Calu3 (cell line): ENCODE measurements around the gene SRL. TPM values are rescaled to one million over a fixed set of nuclear protein-coding genes. Genes with fewer than 3 reads are reported as not detected.
"Not testable (repeated sequence)": the region's sequence is repeated elsewhere in the genome, so short reads cannot be mapped to it uniquely, and the experiment has no call there.

ENCODE experiments used
- BruUV-seq: library from RNA; stranded (reverse); fragments of 400-500 nt; replicated peaks from 2 replicates; lab custom pipeline; 2021; lab: Mats Ljungman, UMichigan
- CTCF ChIA-PET: fragments of 300-600 bp; sonication (Branson Sonifier 250); formaldehyde crosslinking; loops from one replicate; lab custom pipeline; 2022; ENCODE audit warnings: antibody characterized with exemption; lab: Charles Lee
- DNase-seq: peaks from one replicate; pipeline ENCODE4 v3.0.0; 2022
- H3K27ac Mint-ChIP-seq: one replicate; pipeline ENCODE4 v1.8.0; 2022; ENCODE audit warnings: mixed read lengths; ENCODE audit not compliant: unreplicated experiment
- H3K27me3 Mint-ChIP-seq: one replicate; pipeline ENCODE4 v1.8.0; 2022; ENCODE audit warnings: mixed read lengths; ENCODE audit not compliant: unreplicated experiment
- H3K36me3 Mint-ChIP-seq: one replicate; pipeline ENCODE4 v1.8.0; 2022; ENCODE audit warnings: mild to moderate bottlenecking, moderate library complexity, mixed read lengths; ENCODE audit not compliant: insufficient read depth, unreplicated experiment
- H3K4me1 Mint-ChIP-seq: one replicate; pipeline ENCODE4 v1.8.0; 2022; ENCODE audit warnings: mild to moderate bottlenecking, low read depth, mixed read lengths; ENCODE audit not compliant: unreplicated experiment
- H3K4me3 Mint-ChIP-seq: one replicate; pipeline ENCODE4 v1.8.0; 2022; ENCODE audit warnings: mild to moderate bottlenecking, low read depth, moderate library complexity, mixed read lengths; ENCODE audit not compliant: unreplicated experiment
- H3K9me3 Mint-ChIP-seq: one replicate; pipeline ENCODE4 v1.8.0; 2022; ENCODE audit warnings: low read depth, mixed read lengths; ENCODE audit not compliant: unreplicated experiment
- CTCF ChIP-seq: fragments of 200-600 bp; IDR thresholded peaks from one replicate; pipeline ENCODE4 v1.8.0; 2022; ENCODE audit warnings: antibody characterized with exemption; ENCODE audit not compliant: unreplicated experiment
- intact Hi-C: fragments of 100-400 bp; cut with micrococcal nuclease; formaldehyde crosslinking; loops from one replicate; pipeline ENCODE4 v1.10.0; 2022; ENCODE audit not compliant: unreplicated experiment
- total RNA-seq: library from RNA; stranded (reverse); gene quantifications from 2 replicates; pipeline ENCODE4 v1.2.3, GENCODE V29; 2022

SRL gene
- total RNA-seq, 1 experiment from 2014 or later, result not detected

- no peak for DNase-seq
- intact Hi-C loops, result no loop called here
- CTCF ChIA-PET, result interaction anchor here (0.5 to 1.5 kb wide), 2 partner anchors 54 to 1887 kb away, joined by 3 read pairs; no protein-coding TSS in a partner anchor
- H3K9me3 Mint-ChIP-seq, result no peaks in the 10 kb centered on the region
- peaks cover 30% of the 10 kb centered on the region for H3K27me3 Mint-ChIP-seq
- BruUV-seq, result no TSS peak
- H3K4me1 Mint-ChIP-seq, result no peaks in the 10 kb centered on the region
- no peak overlapping the region for H3K4me3 Mint-ChIP-seq
- TF ChIP-seq CTCF, result no peak
- H3K27ac Mint-ChIP-seq, result no peak overlapping the region
- no peaks in the 10 kb centered on the region for H3K36me3 Mint-ChIP-seq
Measured at GRCh38 chr16:4159726-4160125, 82.2 kb downstream of the SRL start.

- no peak overlapping the region for H3K4me3 Mint-ChIP-seq
- no peak for TF ChIP-seq CTCF
- H3K27me3 Mint-ChIP-seq, result peaks cover 30% of the 10 kb centered on the region
- CTCF ChIA-PET, result interaction anchor here (0.6 to 1.2 kb wide), 2 partner anchors 10 to 31 kb away, joined by 3 read pairs; no protein-coding TSS in a partner anchor
- H3K36me3 Mint-ChIP-seq, result no peaks in the 10 kb centered on the region
- BruUV-seq, result no TSS peak
- no peak for DNase-seq
- no peaks in the 10 kb centered on the region for H3K4me1 Mint-ChIP-seq
- intact Hi-C loops, result no loop called here
- H3K9me3 Mint-ChIP-seq, result no peaks in the 10 kb centered on the region
- no peak overlapping the region for H3K27ac Mint-ChIP-seq
Measured at GRCh38 chr16:4158143-4159093, 83.5 kb downstream of the SRL start.

- no peak for TF ChIP-seq CTCF
- H3K27me3 Mint-ChIP-seq, result peaks cover 30% of the 10 kb centered on the region
Measured at GRCh38 chr16:4157376-4157825, 84.5 kb downstream of the SRL start.

GRCh38 chr16:4156503-4156902, 85.4 kb downstream of the SRL start:
- H3K27me3 Mint-ChIP-seq, result peaks cover 30% of the 10 kb centered on the region
- BruUV-seq, H3K36me3 Mint-ChIP-seq, H3K27ac Mint-ChIP-seq, H3K4me1 Mint-ChIP-seq, H3K9me3 Mint-ChIP-seq, CTCF ChIA-PET, intact Hi-C loops, H3K4me3 Mint-ChIP-seq, DNase-seq: not testable (repeated sequence)

More at GRCh38 chr16:4157376-4157825, 84.5 kb downstream of the SRL start:
- no peaks in the 10 kb centered on the region for H3K4me1 Mint-ChIP-seq
- intact Hi-C loops, result no loop called here
- no TSS peak for BruUV-seq
- no peaks in the 10 kb centered on the region for H3K9me3 Mint-ChIP-seq
- CTCF ChIA-PET, result interaction anchor here (1.2 kb wide), 1 partner anchor 9 kb away, joined by 3 read pairs; no protein-coding TSS in a partner anchor
- H3K4me3 Mint-ChIP-seq, result no peak overlapping the region
- no peak for DNase-seq
- no peaks in the 10 kb centered on the region for H3K36me3 Mint-ChIP-seq
- no peak overlapping the region for H3K27ac Mint-ChIP-seq

GRCh38 chr16:4153364-4153763, 88.5 kb downstream of the SRL start:
- H3K4me1 Mint-ChIP-seq, BruUV-seq, DNase-seq, intact Hi-C loops, H3K9me3 Mint-ChIP-seq, CTCF ChIA-PET, H3K36me3 Mint-ChIP-seq, H3K4me3 Mint-ChIP-seq, H3K27ac Mint-ChIP-seq: not testable (repeated sequence)
- H3K27me3 Mint-ChIP-seq, result peaks cover 11% of the 10 kb centered on the region
